Smooth muscle cell (in vitro differentiated cells): ENCODE data around the gene IPO4. TPM values are rescaled to one million over a fixed set of nuclear protein-coding genes. Genes with fewer than 3 reads are reported as not detected.

ENCODE experiments used
- DNase-seq: peaks from one replicate; lab custom pipeline; 2025; ENCODE audit not compliant: unreplicated experiment; lab: John Stamatoyannopoulos, UW
- H2AFZ ChIP-seq: fragments of 200-600 bp; sonication (generic); 2 replicates; pipeline ENCODE4 v1.6.0; 2016; ENCODE audit warnings: antibody characterized with exemption, low read depth, mild to moderate bottlenecking
- H3F3A ChIP-seq: fragments of 200-600 bp; sonication (generic); 2 replicates; pipeline ENCODE4 v1.6.0; 2017; ENCODE audit warnings: antibody characterized with exemption, low read depth
- H3K27ac ChIP-seq: fragments of 200-600 bp; sonication (generic); 2 replicates; pipeline ENCODE4 v1.5.1; 2016; ENCODE audit warnings: low read depth, mild to moderate bottlenecking
- H3K27me3 ChIP-seq: fragments of 200-600 bp; sonication (generic); 2 replicates; pipeline ENCODE4 v1.6.1; 2016; ENCODE audit warnings: low read depth, mild to moderate bottlenecking
- H3K36me3 ChIP-seq: fragments of 200-600 bp; sonication (generic); 2 replicates; pipeline ENCODE4 v1.5.1; 2016; ENCODE audit warnings: low read depth
- H3K4me1 ChIP-seq: fragments of 200-600 bp; sonication (generic); 2 replicates; pipeline ENCODE4 v1.5.1; 2016; ENCODE audit warnings: low read depth
- H3K4me2 ChIP-seq: fragments of 200-600 bp; sonication (generic); 2 replicates; pipeline ENCODE4 v1.6.0; 2016; ENCODE audit warnings: mild to moderate bottlenecking
- H3K4me3 ChIP-seq: fragments of 200-600 bp; sonication (generic); 2 replicates; pipeline ENCODE4 v1.5.1; 2016; ENCODE audit warnings: mild to moderate bottlenecking
- H3K79me2 ChIP-seq: fragments of 200-600 bp; sonication (generic); 2 replicates; pipeline ENCODE4 v1.6.0; 2016; ENCODE audit warnings: low read depth, mild to moderate bottlenecking
- H3K9ac ChIP-seq: fragments of 200-600 bp; sonication (generic); 2 replicates; pipeline ENCODE4 v1.6.0; 2016; ENCODE audit warnings: low read depth
- H3K9me3 ChIP-seq: fragments of 200-600 bp; sonication (generic); replicated peaks from 2 replicates; pipeline ENCODE4 v1.5.1; 2016; ENCODE audit warnings: low read depth
- H4K20me1 ChIP-seq: fragments of 200-600 bp; sonication (generic); 2 replicates; pipeline ENCODE4 v1.6.0; 2016; ENCODE audit warnings: low read depth
- CTCF ChIP-seq: fragments of 200-600 bp; sonication (generic); IDR thresholded peaks from 2 replicates; pipeline ENCODE4 v1.5.1; 2017; ENCODE audit warnings: borderline replicate concordance, mild to moderate bottlenecking, antibody characterized with exemption; ENCODE audit not compliant: insufficient read depth, poor library complexity, severe bottlenecking
- WGBS: methylation state at CpG from one replicate; pipeline ENCODE4 v1.1.7; 2016; ENCODE audit warnings: low lambda C conversion rate; 5-methylcytosine and 5-hydroxymethylcytosine counted together
- polyA plus RNA-seq: library from polyadenylated mRNA; unstranded; fragments of >200 nt; fragmentation: Nextera tagmentation; extraction: Ambion mirVana; gene quantifications from 2 replicates; pipeline ENCODE4 v1.2.1, GENCODE V29; 2016
- total RNA-seq: library from RNA; depleted of rRNA; stranded (reverse); fragments of >200 nt; gene quantifications from 2 replicates; pipeline ENCODE4 v1.2.3, GENCODE V29; 2014

Gene IPO4
- total and polyA plus RNA-seq, 2 experiments from 2014 or later = 14.7 to 20.5 TPM

- Histone ChIP-seq H3K36me3 (no peaks in the 10 kb centered on the region), H3F3A (peaks cover 14% of the 10 kb centered on the region), H3K4me2 (no peak overlapping the region), H3K9me3 (no peaks in the 10 kb centered on the region), H3K27ac (peak overlapping the region; percentile 32), H3K27me3 (no peaks in the 10 kb centered on the region), H4K20me1 (no peaks in the 10 kb centered on the region), H3K4me1 (peaks cover 7% of the 10 kb centered on the region), H3K4me3 (no peak overlapping the region), H3K79me2 (peaks cover 14% of the 10 kb centered on the region), H3K9ac (no peak overlapping the region), H2AFZ (no peak overlapping the region)
- DNase-seq = no peak
- WGBS = 100% methylated on average over 4 of the region's 4 CpGs
- no peak for TF ChIP-seq CTCF
Measured at GRCh38 chr14:24160499-24160849, 28.1 kb downstream of the IPO4 start.

GRCh38 chr14:24159777-24160498 is 28.7 kb downstream of the IPO4 start:
- Histone ChIP-seq H3K27me3 (no peaks in the 10 kb centered on the region), H3K79me2 (peaks cover 14% of the 10 kb centered on the region), H3K4me2 (no peak overlapping the region), H3K9me3 (no peaks in the 10 kb centered on the region), H3F3A (peaks cover 14% of the 10 kb centered on the region), H3K9ac (no peak overlapping the region), H3K4me3 (no peak overlapping the region), H3K4me1 (peaks cover 7% of the 10 kb centered on the region), H4K20me1 (no peaks in the 10 kb centered on the region), H3K27ac (peak overlapping the region; percentile 32), H2AFZ (no peak overlapping the region), H3K36me3 (no peaks in the 10 kb centered on the region)
- no peak for TF ChIP-seq CTCF
- 96% methylated on average over 11 of the region's 11 CpGs for WGBS
- DNase-seq = no peak

GRCh38 chr14:24157331-24157730 is 31.3 kb downstream of the IPO4 start:
- Histone ChIP-seq H2AFZ (no peak overlapping the region), H3K4me3 (no peak overlapping the region), H3K4me2 (no peak overlapping the region), H3K27me3 (no peaks in the 10 kb centered on the region), H3K9me3 (no peaks in the 10 kb centered on the region), H3K4me1 (peaks cover 7% of the 10 kb centered on the region), H3F3A (peaks cover 14% of the 10 kb centered on the region), H3K36me3 (no peaks in the 10 kb centered on the region), H4K20me1 (no peaks in the 10 kb centered on the region), H3K27ac (no peak overlapping the region), H3K9ac (no peak overlapping the region), H3K79me2 (peaks cover 12% of the 10 kb centered on the region)
- 95% methylated on average over 12 of the region's 12 CpGs for WGBS
- DNase-seq = no peak
- TF ChIP-seq CTCF = no peak

- H3K36me3 ChIP-seq = no peaks in the 10 kb centered on the region
Measured at GRCh38 chr14:24156840-24157239, 31.8 kb downstream of the IPO4 start.

More at GRCh38 chr14:24156840-24157239, 31.8 kb downstream of the IPO4 start:
- no peak for DNase-seq
- Histone ChIP-seq H3K27me3 (no peaks in the 10 kb centered on the region), H3K27ac (no peak overlapping the region), H4K20me1 (no peaks in the 10 kb centered on the region), H3K9me3 (no peaks in the 10 kb centered on the region), H3K4me3 (no peak overlapping the region), H2AFZ (no peak overlapping the region), H3K4me2 (no peak overlapping the region), H3K4me1 (peaks cover 4% of the 10 kb centered on the region), H3F3A (peaks cover 14% of the 10 kb centered on the region), H3K9ac (no peak overlapping the region), H3K79me2 (peaks cover 7% of the 10 kb centered on the region)
- 100% methylated on average over 1 of the region's 1 CpG for WGBS
- TF ChIP-seq CTCF = no peak
